GM19468 (cell line): ENCODE measurements around the gene ARV1.

Source experiments
- ATAC-seq: cut with Tn5 transposase; IDR thresholded peaks from one replicate; pipeline ENCODE4 v1.9.1; 2021; ENCODE audit warnings: mild to moderate bottlenecking, moderate library complexity, moderate number of reproducible peaks; ENCODE audit not compliant: unreplicated experiment; ENCODE audit errors: extremely low read depth

ARV1 gene

DNA sequence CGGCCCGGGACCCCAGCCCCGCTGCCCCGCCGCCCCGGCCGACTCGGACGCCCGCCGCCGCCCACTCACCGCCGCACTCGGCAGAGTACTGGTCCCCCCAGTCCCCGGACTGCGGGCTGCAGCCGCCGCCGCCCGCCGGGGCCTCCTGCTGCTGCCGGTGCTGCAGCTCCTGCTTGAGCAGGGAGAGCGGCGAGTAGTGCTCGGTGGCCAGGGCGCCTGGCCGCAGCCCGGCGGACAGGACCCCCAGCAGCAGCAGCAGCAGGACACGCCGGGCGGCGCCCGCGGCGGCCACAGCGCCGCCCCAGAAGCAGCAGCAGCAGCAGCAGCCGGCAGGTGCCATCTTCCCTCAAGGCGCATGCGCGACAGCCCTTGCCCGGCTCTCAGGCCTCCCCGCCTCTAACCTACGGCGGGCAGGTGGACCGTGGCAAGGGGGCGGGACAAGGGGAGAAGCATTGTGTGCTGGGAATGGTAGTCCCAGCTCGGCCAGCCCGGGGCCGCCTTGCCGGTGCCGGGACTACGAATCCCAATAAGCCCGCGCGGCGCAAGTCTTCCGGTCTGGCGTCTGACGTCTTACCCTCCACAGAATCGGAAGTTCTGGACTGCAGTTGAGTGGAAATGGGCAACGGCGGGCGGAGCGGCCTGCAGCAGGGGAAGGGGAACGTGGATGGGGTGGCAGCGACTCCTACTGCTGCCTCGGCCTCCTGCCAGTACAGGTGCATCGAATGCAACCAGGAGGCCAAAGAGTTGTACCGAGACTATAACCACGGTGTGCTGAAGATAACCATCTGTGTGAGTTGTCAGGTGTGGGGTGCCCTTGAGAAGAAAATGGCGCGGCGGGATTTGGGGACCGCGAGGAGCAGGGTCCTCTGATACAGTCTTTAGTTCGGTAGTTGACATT lies at the start of gene ARV1, which contains the start of gene TTC13:
ARV1 (plus strand) TSS at position 604 of the 898 bp plus-strand sequence; CDS start at position 616, 12 bp downstream.
TTC13 (minus strand) TSS at position 371 of the 898 bp plus-strand sequence; CDS start at position 340, 31 bp downstream.
- peak; percentile 96 for ATAC-seq

DNA sequence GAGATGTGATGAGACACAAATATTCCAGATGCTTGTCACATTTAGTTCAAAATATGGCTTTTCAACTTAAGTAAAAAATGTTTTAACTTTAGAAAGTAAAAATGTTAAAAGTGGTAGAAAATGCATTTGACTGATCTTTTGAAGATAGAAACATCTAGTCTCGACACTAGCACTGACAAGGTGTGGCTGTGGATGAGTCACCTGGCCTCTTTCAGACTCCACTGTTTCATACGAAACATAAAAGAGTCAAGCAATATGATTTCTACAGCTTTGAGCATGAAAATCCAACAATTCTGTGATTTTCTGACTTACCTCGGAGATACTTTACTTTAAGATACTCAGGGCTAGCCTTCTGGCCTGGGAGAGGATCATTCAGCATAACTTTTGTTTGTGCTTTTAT lies 47.9 kb upstream of the ARV1 start:
- ATAC-seq = no peak

DNA sequence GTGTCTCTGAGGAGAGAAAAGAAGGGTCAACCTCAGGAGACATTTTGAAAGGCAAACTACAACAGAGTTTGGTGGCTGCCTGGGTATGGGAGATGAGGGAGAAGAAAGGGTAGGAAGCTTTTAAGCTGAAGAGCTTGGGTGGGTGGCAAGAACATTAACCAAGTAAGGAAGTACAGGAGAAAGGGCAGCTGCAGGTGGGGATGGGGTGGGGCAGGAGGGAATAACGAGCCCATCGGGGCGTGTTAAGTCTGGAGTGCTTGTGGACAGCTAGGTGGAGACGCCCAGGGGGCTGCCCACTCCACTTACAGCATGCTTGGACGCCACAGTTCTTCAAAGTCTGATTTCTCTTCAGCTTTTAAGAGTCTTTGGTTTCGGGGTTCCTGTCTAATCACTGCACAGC lies 43.0 kb upstream of the ARV1 start:
- ATAC-seq = no peak

DNA sequence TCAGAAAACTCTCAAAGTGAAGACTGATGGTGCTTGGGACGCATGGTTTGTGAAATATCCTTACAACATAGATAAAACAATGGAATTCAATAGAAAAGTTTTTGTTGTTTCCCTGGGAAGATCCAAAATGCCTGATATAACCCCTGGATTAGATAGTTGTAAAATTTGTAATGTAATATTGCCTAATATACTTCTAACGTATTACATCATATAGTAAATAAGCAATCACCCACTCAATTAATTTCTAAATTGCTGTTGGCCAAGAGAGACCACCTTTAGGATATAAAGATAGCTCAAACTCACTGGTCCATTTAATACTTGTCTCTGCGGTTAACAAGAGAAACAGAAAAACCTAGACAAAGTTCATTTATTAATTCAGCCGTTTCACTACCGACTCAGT lies 42.4 kb upstream of the ARV1 start:
- no peak for ATAC-seq

DNA sequence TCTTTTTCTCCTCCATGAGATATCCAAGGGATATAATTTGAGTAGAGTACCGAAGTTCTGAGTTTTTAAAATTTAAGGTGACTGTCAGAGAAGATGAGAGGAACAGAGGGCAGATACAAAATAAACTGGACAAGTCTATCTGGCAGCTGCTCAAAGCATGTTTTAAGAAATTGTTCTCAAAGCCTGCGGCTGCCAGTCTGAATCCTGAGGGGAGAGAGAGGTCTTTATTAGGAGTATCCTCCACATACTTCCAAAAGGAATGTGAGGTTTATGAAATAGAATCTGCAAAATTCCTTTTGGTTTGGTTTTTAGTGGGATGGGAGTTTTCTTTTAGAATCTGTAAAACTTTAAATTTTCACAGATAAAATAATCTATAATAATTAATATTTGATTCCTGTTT lies 41.5 kb upstream of the ARV1 start:
- ATAC-seq = no peak

DNA sequence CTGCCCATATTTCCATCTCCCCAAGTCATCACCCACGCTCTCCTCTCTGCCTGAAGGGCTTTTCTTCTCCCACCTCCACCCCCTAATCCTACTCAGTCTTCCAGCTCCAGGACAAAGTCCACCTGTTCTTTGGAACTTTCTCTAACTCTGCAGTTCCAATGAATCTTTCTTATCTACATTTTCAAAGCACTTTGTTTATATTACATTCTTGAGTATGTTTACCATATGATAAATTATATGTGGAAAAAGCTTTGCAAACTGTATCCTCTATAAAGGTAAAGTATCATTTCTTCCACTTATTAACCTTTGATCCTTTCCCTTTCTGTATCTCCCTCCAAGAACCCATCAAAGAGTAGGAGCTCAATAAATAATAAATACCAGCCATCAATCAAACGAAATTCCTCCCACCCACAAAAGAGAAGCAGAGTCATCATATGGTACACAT lies 39.9 kb upstream of the ARV1 start:
- no peak for ATAC-seq

DNA sequence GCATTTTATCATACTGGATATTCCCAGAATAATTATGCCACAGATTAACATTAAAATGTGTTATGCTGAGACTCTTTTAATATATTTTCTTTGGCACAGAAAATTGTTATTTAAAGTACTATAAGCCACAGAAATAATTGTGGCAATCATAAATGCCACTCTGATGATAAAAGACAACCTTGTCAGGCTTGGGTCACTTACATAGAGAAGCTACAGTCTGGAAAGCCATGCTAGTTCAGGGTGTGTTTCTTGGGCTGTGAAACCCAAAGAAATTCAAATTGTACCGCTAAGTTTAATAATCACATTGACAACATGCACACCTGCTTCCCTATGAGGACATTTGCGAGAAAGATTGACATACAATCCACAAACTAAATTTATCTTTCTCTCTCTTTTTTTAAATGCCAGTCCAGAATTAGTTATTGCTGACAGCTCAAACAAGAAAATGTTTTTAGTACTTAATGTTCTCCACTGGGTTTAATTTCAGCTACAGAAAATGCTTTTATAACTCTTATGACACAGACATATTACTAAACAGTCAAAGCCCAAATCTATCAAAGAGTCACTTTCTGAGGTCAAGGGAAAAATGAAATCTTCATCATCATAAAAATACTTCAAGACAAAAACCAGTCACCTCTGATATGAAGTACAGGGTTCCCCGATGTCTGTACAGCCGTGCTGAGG lies 38.9 kb upstream of the ARV1 start:
- ATAC-seq = no peak

DNA sequence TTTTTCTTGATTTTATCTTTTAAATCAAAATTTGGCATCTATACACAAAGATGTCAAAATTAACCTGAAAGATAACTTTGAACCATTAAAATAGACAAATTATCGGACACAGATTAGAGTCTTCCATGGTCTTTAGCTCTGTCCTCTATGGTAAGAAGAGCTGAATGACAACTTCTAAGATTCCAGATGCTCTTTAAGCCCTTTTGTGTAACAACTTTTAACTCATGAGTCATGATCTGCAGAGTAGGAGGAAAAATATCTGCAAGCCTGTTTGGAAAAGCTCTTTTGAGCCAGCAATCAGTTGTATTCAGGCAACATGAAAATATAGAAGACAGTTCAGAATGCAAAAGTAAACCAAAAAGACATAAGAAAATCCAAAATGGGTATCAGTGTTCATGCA lies 38.0 kb upstream of the ARV1 start:
- ATAC-seq = no peak

DNA sequence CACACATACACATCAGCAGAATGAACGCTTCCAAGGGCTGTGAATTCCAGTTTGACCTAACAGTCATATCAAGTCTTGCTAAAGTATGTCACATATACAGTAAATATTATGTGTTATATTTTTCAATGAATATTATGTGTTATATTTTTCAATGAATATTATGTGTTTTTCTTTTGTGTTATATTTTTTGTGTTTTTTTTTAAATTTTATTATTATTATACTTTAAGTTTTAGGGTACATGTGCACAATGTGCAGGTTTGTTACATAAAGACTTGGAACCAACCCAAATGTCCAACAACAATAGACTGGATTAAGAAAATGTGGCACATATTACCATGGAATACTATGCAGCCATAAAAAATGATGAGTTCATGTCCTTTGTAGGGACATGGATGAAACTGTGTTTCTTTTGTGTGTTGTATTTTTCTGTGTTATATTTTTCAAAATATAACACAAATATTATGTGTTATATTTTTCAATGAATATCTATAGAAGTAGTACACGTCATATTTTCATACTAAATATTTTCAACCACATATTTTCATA lies 35.8 kb upstream of the ARV1 start:
- ATAC-seq = no peak

DNA sequence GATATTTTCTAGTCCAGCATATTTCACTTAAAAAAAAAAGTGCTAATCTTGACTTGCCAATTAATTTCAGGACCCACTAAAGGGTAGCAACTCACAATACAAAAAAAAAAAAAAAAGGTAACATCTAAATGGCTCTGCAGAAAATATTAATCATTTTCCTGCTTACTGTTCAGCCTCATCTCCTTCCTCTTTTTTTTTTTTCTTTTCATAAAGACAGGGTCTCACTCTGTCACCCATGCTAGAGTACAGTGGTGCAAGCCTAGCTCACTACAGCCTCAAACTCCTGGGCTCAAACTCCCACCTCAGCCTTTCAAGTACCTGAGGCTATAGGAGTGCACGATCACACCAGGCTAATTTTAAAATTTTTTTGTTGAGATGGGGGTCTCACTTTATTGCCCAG lies 30.6 kb upstream of the ARV1 start:
- ATAC-seq = no peak

DNA sequence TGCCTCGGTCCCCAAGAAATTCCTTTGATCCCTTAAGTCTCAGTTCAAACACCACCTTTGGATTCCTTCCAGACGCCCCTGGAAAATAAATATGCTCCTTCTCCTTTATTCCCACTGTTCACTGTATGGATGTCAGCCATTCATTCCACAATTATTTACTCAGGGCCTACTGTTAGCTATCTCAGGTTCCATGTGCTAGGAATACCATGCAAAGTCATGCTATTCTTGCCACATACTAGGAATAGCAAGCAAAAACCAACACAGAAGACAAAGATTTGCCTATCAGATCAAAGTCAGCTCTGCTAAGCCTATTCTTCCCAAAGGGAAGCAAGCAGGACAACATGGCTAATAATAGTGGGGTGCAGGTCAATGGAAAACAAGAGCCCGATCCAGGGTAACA lies 30.0 kb upstream of the ARV1 start:
- ATAC-seq = no peak

DNA sequence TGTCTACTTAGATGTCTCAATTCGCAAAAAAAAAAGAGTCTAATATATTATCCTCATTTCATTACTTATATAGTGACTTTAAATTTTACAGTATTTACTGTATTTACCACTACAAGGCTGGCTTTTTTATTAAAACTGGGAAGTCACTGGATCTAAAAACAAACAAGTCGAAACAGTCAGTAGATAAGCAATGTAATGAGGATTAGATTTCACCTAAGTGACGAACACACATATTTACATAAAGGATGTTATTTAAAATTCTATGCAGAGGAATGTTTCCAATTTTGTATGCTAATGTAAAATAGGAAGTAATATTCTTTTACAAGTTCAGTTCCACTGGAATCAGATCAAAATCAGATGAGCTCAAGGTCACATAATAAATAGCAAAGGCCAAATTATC lies 28.5 kb upstream of the ARV1 start:
- no peak for ATAC-seq

DNA sequence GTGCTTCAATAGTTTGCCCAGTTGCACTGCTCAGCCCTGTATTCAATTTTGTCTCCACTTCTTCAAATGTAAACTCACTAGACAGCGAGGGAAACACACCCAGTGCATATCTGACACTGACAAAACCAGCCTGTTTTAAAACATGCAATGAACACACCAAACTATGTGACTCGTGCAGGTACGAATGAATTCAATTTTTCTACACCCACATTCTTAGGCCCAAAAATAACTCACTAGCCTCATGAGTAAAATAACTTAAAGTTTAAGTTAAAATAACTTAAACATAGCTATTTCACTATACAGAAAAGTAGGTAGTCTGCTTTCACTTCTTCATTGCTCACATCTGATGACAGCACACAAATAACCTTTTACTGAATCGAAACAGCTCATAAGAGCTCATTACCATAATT lies 21.3 kb upstream of the ARV1 start:
- ATAC-seq = peak; percentile 77

DNA sequence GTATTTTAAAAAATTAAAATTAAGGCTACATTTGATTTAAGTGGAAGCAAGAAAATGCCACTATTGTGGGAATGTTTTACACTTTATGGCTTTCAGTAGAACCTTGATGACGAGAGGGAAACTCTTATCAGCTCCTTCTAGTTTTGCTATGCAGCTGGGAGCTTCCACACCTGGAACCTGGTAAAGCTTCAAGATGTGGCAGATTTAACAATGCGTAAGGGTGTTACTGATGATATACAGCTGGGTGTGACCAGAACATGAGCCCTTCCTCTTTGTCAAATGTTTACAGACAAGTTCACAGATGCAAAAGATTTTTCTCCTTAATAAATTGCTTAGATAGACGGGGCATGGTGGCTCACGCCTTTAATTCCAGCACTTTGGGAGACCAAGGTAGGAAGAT lies 20.5 kb upstream of the ARV1 start:
- no peak for ATAC-seq

DNA sequence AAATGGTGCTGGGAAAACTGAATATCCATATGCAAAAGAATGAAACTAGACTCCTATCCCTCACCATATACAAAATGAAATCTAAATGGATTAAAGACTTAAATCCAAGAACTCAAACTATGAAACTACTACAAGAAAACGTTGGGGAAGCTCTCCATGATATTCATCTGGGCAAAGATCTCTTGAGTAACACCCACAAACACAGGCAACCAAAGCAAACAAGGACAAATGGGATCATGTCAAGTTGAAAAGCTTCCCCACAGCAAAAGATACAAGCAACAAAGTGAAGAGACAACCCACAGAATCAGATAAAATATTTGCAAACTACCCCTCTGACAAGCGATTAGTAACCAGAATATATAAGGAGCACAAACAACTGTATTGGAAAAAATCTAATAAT lies 14.0 kb upstream of the ARV1 start:
- ATAC-seq = no peak

DNA sequence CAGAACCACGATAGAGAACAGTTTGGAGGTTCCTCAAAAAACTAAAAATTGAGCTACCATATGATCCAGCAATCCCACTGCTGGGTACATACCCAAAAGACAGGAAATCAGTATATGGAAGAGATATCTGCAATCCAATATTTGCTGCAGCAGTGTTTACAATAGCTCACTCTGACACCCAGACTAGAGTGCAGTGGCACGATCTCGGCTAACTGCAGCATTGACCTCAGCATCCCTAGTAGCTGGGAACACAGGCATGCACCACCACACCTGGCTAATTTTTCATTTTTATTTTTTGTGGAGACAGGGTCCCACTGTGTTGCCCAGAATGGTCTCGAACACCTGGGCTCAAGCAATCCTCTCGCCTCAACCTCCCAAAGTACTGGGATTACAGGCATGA lies 13.4 kb upstream of the ARV1 start:
- ATAC-seq = no peak

DNA sequence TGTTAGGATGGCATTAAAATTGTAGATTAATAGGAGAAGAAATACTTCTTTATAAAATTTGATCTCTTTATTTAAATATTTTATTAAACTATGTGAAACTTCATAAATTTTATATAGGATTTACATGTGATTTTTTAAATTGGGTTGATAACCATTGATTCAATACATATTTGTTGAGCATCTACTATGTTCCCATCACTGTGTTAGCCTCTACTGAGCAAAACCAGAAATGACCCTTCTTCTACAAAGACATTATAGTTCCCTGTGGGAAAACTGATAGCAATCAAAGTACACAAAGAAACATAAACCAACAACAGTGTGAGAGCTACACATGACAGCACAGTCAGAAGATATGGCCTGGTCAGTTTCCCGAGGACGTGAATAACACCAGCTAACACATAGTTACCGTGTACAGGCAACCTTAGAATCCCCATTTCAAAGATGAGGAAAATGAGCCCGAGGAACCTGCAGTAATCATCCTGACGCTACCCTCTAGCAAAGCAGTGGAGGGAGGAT lies 12.5 kb upstream of the ARV1 start:
- no peak for ATAC-seq

DNA sequence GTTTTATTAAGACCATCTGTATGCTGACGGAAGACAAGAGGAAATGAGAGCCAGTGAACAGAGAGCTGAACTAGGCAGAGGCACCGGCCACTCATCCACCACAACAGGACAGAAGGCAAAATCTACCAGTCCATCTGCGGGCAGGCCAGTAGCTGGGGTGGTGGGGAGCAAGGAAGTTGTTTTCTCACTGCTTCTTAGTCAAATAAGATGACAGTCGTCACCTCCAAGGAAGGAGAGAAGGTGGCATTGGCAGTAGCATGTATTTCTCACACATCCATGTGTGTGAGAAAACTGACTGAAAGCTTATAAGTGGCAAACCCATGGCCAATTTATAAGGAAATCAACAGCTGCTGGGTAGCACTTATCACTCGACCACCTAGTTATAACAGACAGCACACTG lies 8.5 kb upstream of the ARV1 start:
- no peak for ATAC-seq

DNA sequence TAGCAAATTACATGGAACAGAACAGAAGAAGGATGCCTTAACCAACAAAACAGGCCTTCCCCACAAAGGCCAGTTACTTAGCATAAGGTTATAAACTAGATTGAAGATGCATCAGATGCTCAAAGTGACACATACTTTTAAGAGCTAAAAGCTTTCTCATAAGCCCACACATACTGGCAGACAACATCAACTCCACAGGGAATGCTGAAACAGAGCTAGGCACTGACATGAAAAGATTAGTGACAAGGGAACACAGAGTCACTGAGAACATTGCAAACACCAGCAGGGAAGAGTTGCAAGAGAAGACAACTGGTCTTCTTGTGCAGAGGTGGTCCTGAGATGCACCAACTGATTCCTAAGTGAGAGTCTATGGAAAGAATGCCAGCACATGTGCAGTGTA lies 7.1 kb upstream of the ARV1 start:
- no peak for ATAC-seq

DNA sequence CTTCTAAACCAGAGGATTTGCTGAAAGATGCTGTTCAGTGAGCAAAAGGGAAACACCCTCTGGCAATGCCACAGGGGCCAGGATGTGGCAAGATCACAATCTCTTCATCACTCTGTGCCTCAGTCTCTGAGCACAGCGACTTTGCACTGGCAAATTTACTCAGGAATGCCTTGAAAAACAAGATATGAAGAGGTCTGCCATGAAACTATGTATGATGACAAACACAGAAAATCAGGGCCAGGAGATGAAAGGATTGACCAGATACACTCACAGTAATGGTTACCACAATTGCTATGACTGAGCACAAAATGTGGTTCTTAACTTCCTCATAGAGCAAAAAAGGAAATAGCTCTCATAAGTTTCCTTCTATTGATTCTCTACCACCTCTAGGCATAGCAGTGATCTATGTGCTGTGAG lies 6.0 kb upstream of the ARV1 start:
- peak; percentile 76 for ATAC-seq

DNA sequence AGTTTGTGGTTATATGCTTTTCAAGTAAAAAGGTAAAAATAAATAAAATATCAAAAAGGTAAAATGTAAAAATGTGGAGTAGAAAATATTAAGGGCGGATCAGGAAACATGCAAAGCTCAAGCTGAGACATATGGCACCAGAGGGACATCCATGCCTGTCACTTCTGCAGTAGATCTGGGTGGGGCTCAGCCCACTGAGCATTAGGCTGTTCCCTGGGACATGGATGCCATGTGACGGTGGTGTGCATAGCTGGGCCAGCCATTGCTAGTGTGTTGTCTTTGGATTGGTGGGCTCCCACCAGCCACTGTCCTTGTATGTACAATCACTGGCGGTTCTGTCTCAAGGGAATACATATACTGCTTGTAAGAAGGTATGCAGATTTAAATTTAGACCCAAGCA lies 3.3 kb upstream of the ARV1 start:
- no peak for ATAC-seq
